Thoracic aorta (tissue), 2 donors: ENCODE results near the gene GRAMD4. TPM values are rescaled to one million over a fixed set of nuclear protein-coding genes. Genes with fewer than 3 reads are reported as not detected.
"Not testable (repeated sequence)": the region's sequence is repeated elsewhere in the genome, so short reads cannot be mapped to it uniquely, and the experiment has no call there.

Experiments
- ATAC-seq: fragments of 150-250 bp; one replicate; pipeline ENCODE4 v1.8.0; 2017; ENCODE audit warnings: low read depth; ENCODE audit not compliant: insufficient number of reproducible peaks, low FRiP score
- DNase-seq: peaks from one replicate; pipeline ENCODE4 v3.0.0-alpha.2; 2020; ENCODE audit warnings: low spot score
- H3K27ac ChIP-seq, 2 donors: fragments of 200-600 bp; sonication (generic); 1 replicate in 1 of 2; 2 replicates in 1 of 2; pipeline ENCODE4 v1.5.1; 2016; ENCODE audit warnings: mild to moderate bottlenecking in 2 of 2, moderate library complexity in 2 of 2
- H3K27me3 ChIP-seq: fragments of 200-600 bp; sonication (generic); replicated peaks from 2 replicates; pipeline ENCODE4 v1.6.0; 2016; ENCODE audit warnings: mild to moderate bottlenecking; ENCODE audit not compliant: insufficient read depth
- H3K36me3 ChIP-seq: fragments of 200-600 bp; sonication (generic); one replicate; pipeline ENCODE4 v1.5.1; 2016
- H3K4me1 ChIP-seq, 2 donors: fragments of 200-600 bp; sonication (generic); 1 replicate in 1 of 2; 2 replicates in 1 of 2; pipeline versions ENCODE4 v1.5.1 to v1.6.0; 2016; ENCODE audit warnings: low read depth in 2 of 2, mild to moderate bottlenecking in 1 of 2; ENCODE audit not compliant: control insufficient read depth in 1 of 2
- H3K4me3 ChIP-seq: fragments of 200-600 bp; sonication (generic); 2 replicates; pipeline ENCODE4 v1.5.1; 2016; ENCODE audit warnings: mild to moderate bottlenecking
- H3K9me3 ChIP-seq: fragments of 200-600 bp; sonication (generic); 2 replicates; pipeline ENCODE4 v1.5.1; 2016
- total RNA-seq, 2 donors: library from RNA; depleted of rRNA; stranded (reverse); fragments of >200 nt; gene quantifications; one replicate each; pipeline versions ENCODE4 v1.1.0 to v1.2.3, GENCODE V29; 2016
- TF ChIP-seq, protein P1 (sequence below): fragments of 200-600 bp; sonication (generic); IDR thresholded peaks from one replicate; pipeline ENCODE4 v1.5.1; 2019; ENCODE audit warnings: antibody characterized with exemption

The GRAMD4 gene
- total RNA-seq, 2 donors from 2014 or later = 16.2 to 56.5 TPM

GRCh38 chr22:46633334-46633890 is 13.2 kb downstream of the GRAMD4 start:
- Histone ChIP-seq H3K9me3 (no peaks in the 10 kb centered on the region), H3K36me3 (no peaks in the 10 kb centered on the region), H3K27me3 (no peaks in the 10 kb centered on the region), H3K4me1 (no peaks in the 10 kb centered on the region), H3K27ac (no peak overlapping the region), H3K4me3 (no peak overlapping the region)
- TF ChIP-seq, protein P1, sequence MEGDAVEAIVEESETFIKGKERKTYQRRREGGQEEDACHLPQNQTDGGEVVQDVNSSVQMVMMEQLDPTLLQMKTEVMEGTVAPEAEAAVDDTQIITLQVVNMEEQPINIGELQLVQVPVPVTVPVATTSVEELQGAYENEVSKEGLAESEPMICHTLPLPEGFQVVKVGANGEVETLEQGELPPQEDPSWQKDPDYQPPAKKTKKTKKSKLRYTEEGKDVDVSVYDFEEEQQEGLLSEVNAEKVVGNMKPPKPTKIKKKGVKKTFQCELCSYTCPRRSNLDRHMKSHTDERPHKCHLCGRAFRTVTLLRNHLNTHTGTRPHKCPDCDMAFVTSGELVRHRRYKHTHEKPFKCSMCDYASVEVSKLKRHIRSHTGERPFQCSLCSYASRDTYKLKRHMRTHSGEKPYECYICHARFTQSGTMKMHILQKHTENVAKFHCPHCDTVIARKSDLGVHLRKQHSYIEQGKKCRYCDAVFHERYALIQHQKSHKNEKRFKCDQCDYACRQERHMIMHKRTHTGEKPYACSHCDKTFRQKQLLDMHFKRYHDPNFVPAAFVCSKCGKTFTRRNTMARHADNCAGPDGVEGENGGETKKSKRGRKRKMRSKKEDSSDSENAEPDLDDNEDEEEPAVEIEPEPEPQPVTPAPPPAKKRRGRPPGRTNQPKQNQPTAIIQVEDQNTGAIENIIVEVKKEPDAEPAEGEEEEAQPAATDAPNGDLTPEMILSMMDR = no peak
- ATAC-seq = no peak
- no peak for DNase-seq

DNA sequence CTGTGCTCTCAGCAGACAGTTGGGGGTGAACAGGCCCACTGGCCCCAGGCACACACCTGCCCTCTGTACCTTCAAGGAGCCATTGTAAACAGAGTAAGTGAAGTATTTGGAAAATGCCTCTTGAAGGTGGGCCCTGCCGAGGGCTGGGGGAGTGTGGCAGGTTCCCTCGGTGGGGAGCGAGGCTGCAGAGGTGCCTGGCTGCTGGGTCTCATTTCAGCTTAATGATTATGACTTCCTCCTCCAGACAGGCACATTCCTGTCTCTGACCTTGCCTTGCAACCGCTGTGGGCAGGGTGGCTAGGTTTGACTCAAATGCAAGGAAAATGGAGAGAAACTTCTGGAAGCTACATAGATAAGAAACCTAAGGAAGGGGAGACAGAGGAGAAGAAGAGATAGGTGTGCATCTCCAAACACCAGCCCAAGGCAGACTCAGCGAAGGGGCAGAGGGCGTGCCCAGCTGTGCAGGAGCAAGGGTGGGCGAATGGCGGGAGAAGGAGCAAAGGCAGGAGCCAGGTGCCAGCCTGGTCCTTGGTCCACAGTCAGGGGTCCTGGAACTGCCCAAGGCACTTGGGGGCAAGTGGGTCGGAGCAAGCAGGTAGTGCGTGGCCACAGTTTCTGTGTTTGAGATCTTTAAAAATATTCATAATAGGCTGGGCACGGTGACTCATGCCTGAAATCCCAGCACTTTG is 14.0 kb downstream of the GRAMD4 start:
- H3K9me3 ChIP-seq = no peaks in the 10 kb centered on the region
- TF ChIP-seq, protein P1 = no peak
- no peak overlapping the region for H3K4me3 ChIP-seq
- ATAC-seq (no peak), DNase-seq (no peak)
- H3K4me1 ChIP-seq = no peaks in the 10 kb centered on the region
- H3K27ac ChIP-seq = no peak overlapping the region
- H3K27me3 ChIP-seq = no peaks in the 10 kb centered on the region
- H3K36me3 ChIP-seq = no peaks in the 10 kb centered on the region

DNA sequence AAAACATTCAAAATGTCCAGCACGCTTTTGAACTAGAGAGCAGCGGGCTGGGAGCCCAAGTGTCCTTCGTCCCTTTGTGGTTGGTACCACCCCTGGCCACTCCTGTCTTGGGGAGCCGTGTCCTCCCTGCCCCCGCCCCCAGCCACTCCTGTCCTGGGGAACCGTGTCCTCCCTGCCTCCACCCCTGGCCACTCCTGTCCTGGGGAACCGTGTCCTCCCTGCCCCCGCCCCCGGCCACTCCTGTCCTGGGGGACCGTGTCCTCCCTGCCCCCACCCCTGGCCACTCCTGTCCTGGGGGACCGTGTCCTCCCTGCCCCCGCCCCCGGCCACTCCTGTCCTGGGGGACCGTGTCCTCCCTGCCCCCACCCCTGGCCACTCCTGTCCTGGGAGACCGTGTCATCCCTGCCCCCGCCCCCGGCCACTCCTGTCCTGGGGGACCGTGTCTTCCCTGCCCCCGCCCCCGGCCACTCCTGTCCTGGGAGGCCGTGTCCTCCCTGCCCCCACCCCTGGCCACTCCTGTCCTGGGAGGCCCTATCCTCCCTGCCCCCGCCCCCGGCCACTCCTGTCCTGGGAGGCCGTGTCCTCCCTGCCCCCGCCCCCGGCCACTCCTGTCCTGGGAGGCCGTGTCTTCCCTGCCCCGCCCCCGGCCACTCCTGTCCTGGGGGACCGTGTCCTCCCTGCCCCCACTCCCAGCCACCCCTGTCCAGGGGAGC is 14.9 kb downstream of the GRAMD4 start:
- DNase-seq, H3K4me3 ChIP-seq, H3K27me3 ChIP-seq, H3K27ac ChIP-seq, ATAC-seq, H3K4me1 ChIP-seq, H3K36me3 ChIP-seq, H3K9me3 ChIP-seq: not testable (repeated sequence)

DNA sequence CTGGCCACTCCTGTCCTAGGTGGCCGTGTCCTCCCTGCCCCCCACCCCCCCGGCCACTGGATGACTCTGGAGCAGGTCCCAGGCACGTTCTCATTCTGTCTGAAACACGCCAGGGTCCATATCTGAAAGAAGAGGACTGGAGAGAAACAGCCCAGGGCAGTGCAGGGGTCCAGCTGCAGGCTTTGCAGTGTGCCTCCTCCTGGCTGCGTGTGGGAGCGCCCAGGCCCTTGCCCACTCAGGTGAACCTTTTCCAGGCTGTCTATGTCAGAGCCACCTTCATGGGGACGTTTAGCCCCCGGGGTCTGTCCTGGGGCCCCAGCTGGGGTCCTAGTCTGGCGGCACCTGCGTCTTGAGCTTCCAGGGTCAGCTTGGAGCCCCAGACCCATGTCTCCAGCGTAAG is 15.6 kb downstream of the GRAMD4 start:
- TF ChIP-seq, protein P1 = no peak

GRCh38 chr22:46636221-46637002 is 16.2 kb downstream of the GRAMD4 start:
- Histone ChIP-seq H3K27me3 (no peaks in the 10 kb centered on the region), H3K27ac (no peak overlapping the region), H3K4me1 (no peaks in the 10 kb centered on the region), H3K36me3 (no peaks in the 10 kb centered on the region), H3K9me3 (no peaks in the 10 kb centered on the region), H3K4me3 (no peak overlapping the region)
- ATAC-seq = no peak
- DNase-seq = no peak
- TF ChIP-seq, protein P1 = no peak

More for the DNA sequence above, 15.6 kb downstream of the GRAMD4 start:
- no peak overlapping the region for H3K27ac ChIP-seq
- H3K9me3 ChIP-seq = no peaks in the 10 kb centered on the region
- ATAC-seq = no peak
- H3K36me3 ChIP-seq = no peaks in the 10 kb centered on the region
- no peak overlapping the region for H3K4me3 ChIP-seq
- no peak for DNase-seq
- H3K4me1 ChIP-seq = no peaks in the 10 kb centered on the region
- H3K27me3 ChIP-seq = no peaks in the 10 kb centered on the region
